ENCODE data around the gene CCNL2.

- TF ChIP-seq POLR2A (IDR thresholded peaks at IDR 0.05; ENCODE audit: low read length) (no peak), GATA1 (IDR thresholded peaks at IDR 0.05; ENCODE audit: low read depth, low read length) (no peak)
These were observed 21.6 kb upstream of the CCNL2 start for GRCh38 chr1:1420654-1421141.
